NCI-H146 treated with DMSO at 0.1 percent for 48 hours (cell line): ENCODE measurements around the gene CC2D1B.
"Not testable (repeated sequence)": the region's sequence is repeated elsewhere in the genome, so short reads cannot be mapped to it uniquely, and the experiment has no call there.

Source experiments
- DNase-seq: peaks from one replicate; lab custom pipeline; 2025; ENCODE audit not compliant: unreplicated experiment; lab: John Stamatoyannopoulos, UW

Gene CC2D1B, protein sequence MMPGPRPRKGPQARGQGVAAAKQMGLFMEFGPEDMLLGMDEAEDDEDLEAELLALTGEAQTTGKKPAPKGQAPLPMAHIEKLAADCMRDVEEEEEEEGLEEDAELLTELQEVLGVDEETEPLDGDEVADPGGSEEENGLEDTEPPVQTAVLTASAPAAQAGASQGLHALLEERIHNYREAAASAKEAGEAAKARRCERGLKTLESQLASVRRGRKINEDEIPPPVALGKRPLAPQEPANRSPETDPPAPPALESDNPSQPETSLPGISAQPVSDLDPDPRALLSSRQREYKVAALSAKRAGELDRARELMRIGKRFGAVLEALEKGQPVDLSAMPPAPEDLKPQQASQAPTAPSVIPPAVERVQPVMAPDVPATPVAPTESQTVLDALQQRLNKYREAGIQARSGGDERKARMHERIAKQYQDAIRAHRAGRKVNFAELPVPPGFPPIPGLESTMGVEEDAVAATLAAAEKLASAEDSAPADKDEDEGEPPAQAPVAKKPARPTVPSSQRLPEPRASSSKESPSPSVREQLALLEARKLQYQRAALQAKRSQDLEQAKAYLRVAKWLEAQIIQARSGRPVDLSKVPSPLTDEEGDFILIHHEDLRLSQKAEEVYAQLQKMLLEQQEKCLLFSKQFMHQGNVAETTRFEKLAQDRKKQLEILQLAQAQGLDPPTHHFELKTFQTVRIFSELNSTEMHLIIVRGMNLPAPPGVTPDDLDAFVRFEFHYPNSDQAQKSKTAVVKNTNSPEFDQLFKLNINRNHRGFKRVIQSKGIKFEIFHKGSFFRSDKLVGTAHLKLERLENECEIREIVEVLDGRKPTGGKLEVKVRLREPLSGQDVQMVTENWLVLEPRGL

GRCh38 chr1:52365746-52366516 lies at the start of gene CC2D1B:
TSS of gene CC2D1B (minus strand) at chr1:52366205. CDS start at chr1:52364620, 1,585 bp downstream.
- peak; percentile 96 for DNase-seq

GRCh38 chr1:52414942-52415341 lies 48.9 kb upstream of the CC2D1B start:
- no peak for DNase-seq

- DNase-seq, result no peak
Observed at GRCh38 chr1:52413410-52413989, 47.5 kb upstream of the CC2D1B start.

GRCh38 chr1:52404975-52405338 lies 39.0 kb upstream of the CC2D1B start:
- no peak for DNase-seq

- peak; percentile 96 for DNase-seq
Observed at GRCh38 chr1:52404116-52404974, 38.3 kb upstream of the CC2D1B start, which contains the start of the genes ORC1 and PRPF38A. TSS of gene ORC1 (minus strand) at chr1:52404423. CDS start at chr1:52402223, 2,200 bp downstream. TSS of gene PRPF38A (plus strand) at chr1:52404602. CDS start at chr1:52404750, 148 bp downstream.

DNA sequence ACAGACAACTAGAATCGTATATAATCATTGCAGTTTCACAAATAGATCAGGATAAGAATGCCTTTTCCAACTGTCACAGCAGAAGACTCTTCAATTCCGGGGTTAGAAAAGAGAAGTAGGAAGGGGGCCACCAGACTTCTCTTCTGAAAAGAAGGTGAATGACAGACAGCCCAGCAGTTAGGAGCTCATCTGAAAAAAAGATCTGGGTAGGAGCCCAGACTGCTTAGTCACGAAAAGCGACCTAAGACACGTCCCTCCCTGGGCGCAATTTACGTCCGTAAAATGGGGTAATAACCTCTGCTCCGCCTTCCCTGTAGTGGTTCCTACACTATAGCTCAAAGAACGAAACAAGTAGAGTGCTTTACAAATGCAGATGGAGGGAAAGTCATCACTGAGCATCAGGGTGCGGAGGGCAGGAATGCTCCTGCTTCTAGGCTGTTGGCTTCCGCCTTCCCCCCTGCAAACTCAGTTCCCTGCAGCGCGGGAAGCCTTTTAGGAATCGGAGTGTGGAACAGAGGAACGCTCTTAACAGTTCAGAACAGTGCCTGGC lies 37.6 kb upstream of the CC2D1B start:
- peak; percentile 30 for DNase-seq

GRCh38 chr1:52402860-52403240 lies 36.8 kb upstream of the CC2D1B start:
- DNase-seq, result no peak

GRCh38 chr1:52400131-52400530 lies 34.1 kb upstream of the CC2D1B start:
- DNase-seq, result no peak

- DNase-seq, result no peak
Observed at GRCh38 chr1:52399629-52400028, 33.6 kb upstream of the CC2D1B start.

DNA sequence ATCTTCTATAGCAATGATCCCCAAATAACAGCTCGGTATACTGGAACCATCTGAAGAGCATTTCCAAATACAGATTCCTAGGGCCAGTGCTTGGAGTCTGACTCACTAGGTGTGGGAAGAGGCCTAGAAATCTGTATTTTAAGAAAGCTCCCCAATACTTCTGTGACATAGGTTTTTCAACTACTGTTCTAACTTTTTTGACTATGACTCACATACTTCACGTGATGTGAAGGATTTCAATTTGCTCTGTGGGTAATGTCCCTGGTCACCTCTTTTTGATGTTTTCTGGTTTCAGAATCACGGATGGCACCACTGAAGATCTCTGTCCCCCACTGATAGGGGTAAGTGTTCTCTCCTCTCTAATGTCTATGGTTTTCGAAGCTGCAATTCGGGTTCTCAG lies 27.2 kb upstream of the CC2D1B start:
- DNase-seq, result no peak

DNA sequence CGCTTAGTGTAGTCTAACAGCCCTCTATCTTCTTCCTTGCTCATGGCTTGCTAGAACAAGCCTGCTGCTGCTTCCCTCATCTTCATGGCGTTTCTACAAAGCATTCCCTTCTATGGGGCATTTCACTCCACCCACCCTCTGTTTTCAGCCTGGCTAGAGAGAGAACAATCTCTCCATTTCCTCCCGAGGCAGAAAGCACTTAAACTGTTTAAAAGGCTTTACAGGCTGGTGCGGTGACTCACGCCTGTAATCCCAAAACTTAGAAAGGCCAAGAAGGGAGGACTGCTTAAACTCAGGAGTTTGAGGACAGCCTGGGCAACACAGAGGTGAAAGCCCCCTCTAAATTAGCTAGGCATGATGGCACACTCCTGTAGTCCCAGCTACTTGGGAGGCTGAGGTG lies 20.5 kb upstream of the CC2D1B start:
- DNase-seq, result no peak

DNA sequence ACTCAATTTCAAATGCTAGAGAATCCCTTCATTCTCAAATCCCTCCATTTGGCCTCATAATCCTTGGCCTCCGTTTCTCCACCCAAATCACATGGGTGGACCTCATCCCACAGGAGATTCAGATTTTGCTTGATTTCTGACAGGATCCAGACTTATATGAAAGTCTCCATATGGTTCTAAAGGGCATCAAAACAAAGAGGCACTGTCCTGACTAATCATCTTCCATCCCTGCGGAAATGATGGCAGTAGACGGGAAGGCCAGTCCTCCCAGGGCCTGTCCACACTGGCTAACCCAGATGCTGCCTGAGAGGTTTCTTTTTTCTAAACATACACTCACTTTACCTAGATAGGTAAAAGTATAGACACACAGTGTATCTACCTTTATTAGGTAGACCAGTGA lies 19.4 kb upstream of the CC2D1B start:
- no peak for DNase-seq

- DNase-seq, result not testable (repeated sequence)
Observed at GRCh38 chr1:52369851-52370250, 3.8 kb upstream of the CC2D1B start.

DNA sequence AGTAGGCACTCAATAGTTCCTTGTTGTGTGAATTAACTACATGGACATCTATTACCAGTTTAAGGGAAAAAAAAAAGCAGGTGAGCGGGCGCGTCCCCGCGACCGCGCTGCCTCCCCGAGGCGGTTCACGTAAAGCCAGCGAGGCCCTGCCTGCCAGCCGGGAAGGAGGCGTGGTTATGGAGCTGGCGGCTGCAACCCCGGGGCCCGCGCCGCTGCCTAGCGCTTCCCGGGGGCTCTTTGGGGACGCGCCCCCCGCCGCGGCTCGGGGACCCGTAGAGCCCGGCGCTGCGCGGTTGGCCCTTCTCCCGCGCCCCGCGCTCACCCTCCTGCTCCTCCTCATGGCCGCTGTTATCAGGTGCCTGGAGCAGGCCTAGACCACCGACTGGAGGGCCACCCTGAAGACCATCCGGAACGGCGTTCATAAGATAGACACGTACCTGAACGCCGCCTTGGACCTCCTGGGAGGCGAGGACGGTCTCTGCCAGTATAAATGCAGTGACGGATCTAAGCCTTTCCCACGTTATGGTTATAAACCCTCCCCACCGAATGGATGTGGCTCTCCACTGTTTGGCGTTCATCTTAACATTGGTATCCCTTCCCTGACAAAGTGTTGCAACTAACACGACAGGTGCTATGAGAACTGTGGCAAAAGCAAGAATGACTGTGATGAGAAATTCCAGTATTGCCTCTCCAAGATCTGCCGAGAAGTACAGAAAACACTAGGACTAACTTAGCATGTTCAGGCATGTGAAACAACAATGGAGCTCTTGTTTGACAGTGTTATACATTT lies 2.6 kb upstream of the CC2D1B start:
- peak; percentile 61 for DNase-seq

DNA sequence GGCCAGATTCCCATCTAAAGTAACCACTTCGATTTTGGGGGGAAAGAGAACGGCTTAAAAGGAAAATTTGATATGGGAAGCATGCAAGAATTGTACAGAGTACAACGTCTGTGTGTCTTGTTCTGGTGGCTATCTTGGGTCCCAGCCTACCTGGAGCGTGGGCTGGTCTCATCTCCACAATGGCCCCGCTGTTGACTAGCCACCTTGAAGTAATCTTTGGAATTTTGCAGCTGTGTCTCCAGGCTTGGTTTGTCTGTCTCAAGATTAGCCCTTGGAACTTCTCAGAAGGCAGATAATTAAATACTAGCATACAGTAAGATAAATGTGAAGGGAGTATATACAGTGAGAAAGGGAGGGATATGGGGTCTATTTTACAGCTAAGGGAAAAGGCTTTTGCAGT lies 1.3 kb upstream of the CC2D1B start:
- DNase-seq, result no peak

DNA sequence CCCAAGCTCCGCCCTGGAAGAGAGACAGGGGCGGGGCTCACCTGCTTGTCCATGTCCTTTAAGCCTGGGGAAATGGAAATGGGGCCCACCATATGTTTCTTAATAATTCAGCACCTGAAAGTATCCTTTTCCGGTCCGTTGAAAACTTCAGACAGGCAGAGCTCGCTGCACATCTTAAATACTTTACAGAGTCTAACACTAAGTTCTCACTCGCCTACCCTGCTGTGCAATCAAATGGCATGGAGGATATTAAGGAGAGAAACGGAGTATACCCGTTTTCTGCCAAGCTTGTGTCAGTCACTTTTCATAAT lies 467 bp upstream of the CC2D1B start:
- no peak for DNase-seq

DNA sequence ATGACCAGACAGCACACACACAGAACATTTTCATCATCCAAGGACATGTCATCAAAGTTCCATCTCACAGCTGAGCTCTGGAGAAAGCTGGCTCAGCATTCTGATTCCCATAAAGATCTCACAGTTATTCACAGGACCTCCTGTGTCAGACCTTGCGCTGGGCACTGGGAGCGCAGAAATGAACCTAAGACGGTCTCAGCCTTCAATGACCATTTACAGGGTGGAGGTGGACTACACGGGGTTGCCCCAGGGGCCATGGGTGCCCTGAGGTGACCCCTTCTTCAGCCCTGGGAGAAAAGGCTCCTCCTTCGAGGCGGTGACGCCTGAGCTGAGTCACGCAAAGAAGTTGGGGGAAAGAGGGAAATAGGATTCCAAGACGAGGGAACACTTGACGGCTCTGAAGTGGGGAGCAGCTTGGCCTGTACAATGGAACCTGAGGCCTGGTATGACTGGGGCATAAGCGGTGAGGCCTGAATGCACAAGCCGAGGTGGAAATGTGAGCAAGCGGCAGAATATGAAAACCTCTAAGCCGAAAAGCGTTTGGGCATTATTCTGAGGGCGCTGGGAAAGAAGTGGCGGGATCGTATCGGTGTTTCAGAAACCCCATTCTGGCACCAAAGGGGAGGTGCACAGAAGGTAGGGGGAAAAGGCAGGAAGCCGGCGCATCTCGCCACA lies 797 bp downstream of the CC2D1B start:
- DNase-seq, result no peak

GRCh38 chr1:52364235-52364839 lies 1.7 kb downstream of the CC2D1B start:
- no peak for DNase-seq
